Small intestine (tissue), 7 donors: ENCODE measurements around the gene CDH13. TPM values are rescaled to one million over a fixed set of nuclear protein-coding genes. Genes with fewer than 3 reads are reported as not detected.

Source experiments
- DNase-seq, 2 donors: peaks; one replicate each; pipeline versions ENCODE4 v3.0.0 to v3.0.0-alpha.2; 2013
- FAIRE-seq: peaks from 2 replicates; lab custom pipeline; 2012; peaks lifted over from hg19 to GRCh38; lab: Jason Lieb, UNC
- H3K27ac ChIP-seq, 3 donors: one replicate each; pipeline ENCODE4 v1.5.1; 2013; ENCODE audit warnings: low read length in 2 of 3, mild to moderate bottlenecking in 2 of 3, control low read depth in 1 of 3, inconsistent platforms in 1 of 3, low read depth in 1 of 3, moderate library complexity in 1 of 3
- H3K27me3 ChIP-seq, 3 donors: one replicate each; pipeline ENCODE4 v1.6.1; 2013; ENCODE audit warnings: low read length in 3 of 3, inconsistent platforms in 1 of 3; ENCODE audit not compliant: control insufficient read depth in 3 of 3, insufficient read depth in 3 of 3
- H3K36me3 ChIP-seq, 3 donors: one replicate each; pipeline ENCODE4 v1.6.1; 2013; ENCODE audit warnings: low read length in 3 of 3, inconsistent platforms in 1 of 3, low read depth in 1 of 3, mild to moderate bottlenecking in 1 of 3, moderate library complexity in 1 of 3; ENCODE audit not compliant: control insufficient read depth in 3 of 3, insufficient read depth in 2 of 3
- H3K4me1 ChIP-seq, 3 donors: one replicate each; pipeline ENCODE4 v1.6.1; 2013; ENCODE audit warnings: low read length in 2 of 3, inconsistent platforms in 1 of 3, low read depth in 1 of 3, mild to moderate bottlenecking in 1 of 3, moderate library complexity in 1 of 3; ENCODE audit not compliant: control insufficient read depth in 3 of 3, insufficient read depth in 2 of 3
- H3K4me3 ChIP-seq, 3 donors: one replicate each; pipeline ENCODE4 v1.5.1; 2013; ENCODE audit warnings: low read length in 3 of 3, control low read depth in 1 of 3, inconsistent platforms in 1 of 3, low read depth in 1 of 3, mild to moderate bottlenecking in 1 of 3, moderate library complexity in 1 of 3
- H3K9me3 ChIP-seq, 2 donors: one replicate each; pipeline ENCODE4 v1.6.1; 2013; ENCODE audit warnings: low read depth in 1 of 2, low read length in 1 of 2; ENCODE audit not compliant: control insufficient read depth in 2 of 2, insufficient read depth in 1 of 2
- WGBS, 3 donors: extraction: QIAGEN DNeasy Blood & Tissue Kit; methylation state at CpG; one replicate each; pipeline ENCODE4 v1.1.7; 2013; 5-methylcytosine and 5-hydroxymethylcytosine counted together
- polyA plus RNA-seq, 4 donors: library from polyadenylated mRNA; stranded (reverse) in 3 of 4; unstranded in 1 of 4; fragments of 200-250 nt in 3 of 4; fragments of 120-200 nt in 1 of 4; gene quantifications; one replicate each; pipeline versions ENCODE4 v1.2.1 to v1.2.3, GENCODE V29; 2013
- donor health status: healthy with polysubstance abuse.
- donor health status: control.
- donor health status: control.
- donor health status: Bipolar disorder and iron deficiency.
- donor health status: healthy.

CDH13 gene
- polyA plus RNA-seq, 4 donors = 0.27 to 15.0 (median 2.9) TPM; not detected in 1

DNA sequence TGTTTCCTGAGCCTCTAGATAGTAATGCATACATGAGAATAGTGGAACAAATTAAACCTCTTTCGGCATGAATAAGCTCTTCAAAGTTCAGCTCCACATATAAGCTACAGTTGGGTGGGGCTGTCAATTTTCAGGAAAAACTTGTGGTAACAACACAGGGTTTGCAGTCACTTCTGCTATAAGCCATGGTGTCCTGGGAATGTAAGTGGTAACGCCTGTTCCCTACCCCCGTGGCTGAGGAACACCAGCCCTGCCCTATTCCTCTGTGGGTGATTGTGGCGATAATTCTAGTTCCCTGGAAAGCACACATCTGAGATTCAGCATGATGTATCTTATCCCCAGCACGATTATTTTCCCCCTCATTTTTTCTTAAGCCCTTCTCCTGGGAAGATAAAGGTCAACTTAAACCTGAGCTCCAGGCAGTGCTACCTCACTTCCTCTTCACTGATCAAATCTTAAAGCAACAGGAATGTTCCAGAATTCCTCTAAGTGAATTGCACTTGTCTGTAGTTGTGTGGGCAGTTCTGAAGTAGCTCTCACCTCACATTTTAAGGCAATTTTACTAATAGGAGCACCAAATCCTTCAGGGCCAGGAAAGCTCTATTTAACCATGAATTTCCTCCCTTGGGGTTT, 680.3 kb downstream of the CDH13 start:
- no peak for FAIRE-seq
- DNase-seq = no peak

DNA sequence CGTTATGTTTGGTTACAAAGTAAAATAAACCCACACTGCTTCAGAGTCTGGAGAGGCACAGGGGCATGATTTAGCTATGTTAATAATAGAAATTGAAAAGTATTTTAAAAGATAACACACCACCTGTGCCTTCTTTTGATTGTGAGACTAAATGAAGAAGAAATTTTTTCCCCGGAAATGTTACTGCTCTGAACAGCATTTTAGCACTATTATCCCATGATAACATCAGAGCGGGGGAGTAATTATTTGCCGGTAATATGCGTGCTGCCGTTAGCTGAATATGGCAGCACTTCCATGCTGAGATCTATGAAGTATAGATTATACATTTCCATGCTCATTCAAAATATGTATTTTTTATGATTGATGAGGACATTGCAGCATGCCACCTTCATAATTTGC, 680.8 kb downstream of the CDH13 start:
- H3K36me3 ChIP-seq = no peaks in the 10 kb centered on the region
- WGBS, 3 donors = 80 to 88% (median 87%) methylated on average over 6 of the region's 6 CpGs
- H3K9me3 ChIP-seq = no peaks in the 10 kb centered on the region
- no peak overlapping the region for H3K27ac ChIP-seq
- DNase-seq (no peak), FAIRE-seq (no peak)
- no peaks in the 10 kb centered on the region for H3K4me1 ChIP-seq
- peaks cover 0 to 3% (median 0%) of the 10 kb centered on the region in 3 donors for H3K27me3 ChIP-seq
- H3K4me3 ChIP-seq = no peak overlapping the region

More for the DNA sequence above, 680.3 kb downstream of the CDH13 start:
- H3K4me3 ChIP-seq = no peak overlapping the region
- H3K36me3 ChIP-seq = no peaks in the 10 kb centered on the region
- H3K4me1 ChIP-seq = no peaks in the 10 kb centered on the region
- WGBS, 3 donors = 59 to 64% (median 59%) methylated on average over 5 of the region's 5 CpGs
- H3K27ac ChIP-seq = no peak overlapping the region
- no peaks in the 10 kb centered on the region for H3K9me3 ChIP-seq
- peaks cover 0 to 3% (median 0%) of the 10 kb centered on the region in 3 donors for H3K27me3 ChIP-seq

DNA sequence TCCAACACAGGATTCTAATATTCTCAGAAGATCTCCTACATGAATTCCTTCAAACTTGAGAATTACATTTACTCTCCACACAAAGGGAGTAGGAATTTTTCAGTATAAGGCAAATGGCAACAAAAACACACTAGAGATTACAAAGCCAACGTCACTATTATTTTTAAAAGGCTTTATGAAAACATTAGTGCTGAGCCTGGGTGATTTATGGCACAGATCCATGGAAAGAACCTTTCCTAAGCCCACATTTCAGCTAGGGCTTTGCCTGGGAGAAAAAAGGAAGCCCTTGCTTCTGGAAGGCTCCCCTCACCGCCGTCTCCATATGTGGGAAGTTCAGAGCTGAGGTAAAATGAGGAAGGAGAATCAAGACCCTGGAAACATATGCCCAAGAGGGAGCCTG, 681.6 kb downstream of the CDH13 start:
- DNase-seq = no peak

DNA sequence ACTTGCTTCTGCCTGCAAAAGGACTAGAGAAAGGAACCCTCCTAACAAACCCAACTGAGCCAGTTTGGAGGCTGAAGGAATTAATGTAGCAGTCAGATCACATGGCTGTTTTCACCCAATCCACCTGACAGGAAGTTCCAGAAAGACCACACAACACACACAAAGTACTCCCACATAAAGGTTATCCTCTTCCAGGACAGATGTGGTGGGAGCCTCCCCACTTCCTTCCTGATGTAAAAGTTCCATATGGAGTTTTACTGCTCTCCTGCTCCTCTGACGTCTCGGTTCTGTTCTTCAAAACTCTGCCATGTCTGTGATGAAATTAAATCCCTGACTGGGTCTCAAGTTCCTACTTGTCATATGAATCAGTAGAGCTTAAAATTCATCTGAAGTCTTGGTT, 684.0 kb downstream of the CDH13 start:
- 59 to 78% (median 62%) methylated on average over 2 of the region's 2 CpGs for WGBS, 3 donors
- H3K36me3 ChIP-seq = no peaks in the 10 kb centered on the region
- H3K4me3 ChIP-seq = no peak overlapping the region
- no peaks in the 10 kb centered on the region for H3K4me1 ChIP-seq
- no peak for DNase-seq
- no peak overlapping the region for H3K27ac ChIP-seq
- no peak for FAIRE-seq
- no peaks in the 10 kb centered on the region for H3K9me3 ChIP-seq
- H3K27me3 ChIP-seq = peaks cover 0 to 3% (median 0%) of the 10 kb centered on the region in 3 donors

More for the DNA sequence above, 681.6 kb downstream of the CDH13 start:
- 49 to 55% (median 53%) methylated on average over 3 of the region's 3 CpGs for WGBS, 3 donors
- no peaks in the 10 kb centered on the region for H3K9me3 ChIP-seq
- no peak overlapping the region for H3K4me3 ChIP-seq
- no peak overlapping the region for H3K27ac ChIP-seq
- H3K36me3 ChIP-seq = no peaks in the 10 kb centered on the region
- H3K27me3 ChIP-seq = peaks cover 0 to 3% (median 0%) of the 10 kb centered on the region in 3 donors
- FAIRE-seq = no peak
- H3K4me1 ChIP-seq = no peaks in the 10 kb centered on the region

DNA sequence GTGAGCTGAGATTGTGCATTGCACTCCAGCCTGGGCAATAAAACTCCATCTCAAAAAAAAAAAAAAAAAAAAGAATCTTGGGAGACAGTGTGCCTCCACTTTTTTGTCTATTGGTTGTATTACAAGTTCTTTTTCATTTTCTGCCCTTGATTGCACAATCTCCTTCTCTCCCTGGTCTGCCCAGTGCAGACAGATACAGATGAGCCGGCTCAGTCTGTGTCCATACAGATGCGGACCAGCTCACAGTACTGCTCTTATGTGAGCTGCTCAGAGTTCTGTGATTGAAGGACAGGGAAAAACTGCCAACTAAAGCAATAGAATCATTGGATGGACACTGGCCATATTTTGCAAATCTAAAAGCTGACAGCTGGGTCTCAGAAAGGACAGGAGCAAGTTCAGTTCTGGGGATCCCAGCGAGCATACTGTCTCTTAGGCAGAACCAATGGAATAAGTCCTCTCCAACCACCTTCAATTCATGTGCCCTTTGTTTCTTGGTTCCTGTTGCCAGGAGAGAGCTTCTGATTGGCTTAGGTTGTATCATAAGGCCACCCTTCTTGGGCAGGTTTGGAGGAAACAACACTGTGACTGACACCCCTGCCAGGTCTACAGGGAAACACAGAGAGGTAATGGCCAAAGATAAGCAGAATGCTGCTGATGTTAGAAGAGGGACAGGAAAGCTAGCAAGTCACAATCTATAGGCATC, 685.4 kb downstream of the CDH13 start:
- Histone ChIP-seq H3K4me3 (no peak overlapping the region), H3K27ac (no peak overlapping the region), H3K9me3 (no peaks in the 10 kb centered on the region), H3K4me1 (no peaks in the 10 kb centered on the region), H3K27me3 (no peaks in the 10 kb centered on the region), H3K36me3 (no peaks in the 10 kb centered on the region)
- DNase-seq = no peak
- FAIRE-seq = no peak
- 73 to 90% (median 74%) methylated on average over 3 of the region's 3 CpGs for WGBS, 3 donors

DNA sequence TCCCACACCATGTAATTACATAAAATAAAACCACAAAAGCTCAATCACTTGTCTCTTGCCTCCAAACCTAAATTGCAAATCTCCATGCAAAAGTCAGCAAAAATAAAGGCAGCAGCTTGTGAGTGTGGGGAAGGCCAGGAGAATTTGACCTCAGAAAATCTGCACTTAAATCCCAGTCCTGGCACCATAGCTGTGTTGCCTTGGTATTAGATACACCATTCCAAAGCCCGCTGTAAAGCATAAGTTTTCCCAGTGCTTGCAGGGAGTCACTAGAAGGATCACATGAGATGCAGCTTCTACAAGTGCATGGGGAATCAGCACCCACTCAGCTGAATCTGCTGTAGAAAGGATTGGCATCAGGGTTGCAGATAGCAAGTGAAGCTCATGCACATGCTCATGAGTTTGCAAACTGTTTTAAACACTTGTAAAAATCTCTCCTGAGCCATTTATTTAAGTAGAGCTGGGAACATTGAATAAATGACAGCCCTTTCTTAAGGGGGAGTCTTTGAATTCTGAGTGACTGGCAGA, 686.0 kb downstream of the CDH13 start:
- H3K27me3 ChIP-seq = no peaks in the 10 kb centered on the region
- FAIRE-seq (no peak), DNase-seq (no peak)
- H3K36me3 ChIP-seq = no peaks in the 10 kb centered on the region
- no peak overlapping the region for H3K4me3 ChIP-seq
- H3K27ac ChIP-seq = no peak overlapping the region
- 72 to 75% (median 73%) methylated on average over 1 of the region's 1 CpG for WGBS, 3 donors
- no peaks in the 10 kb centered on the region for H3K4me1 ChIP-seq
- no peaks in the 10 kb centered on the region for H3K9me3 ChIP-seq

DNA sequence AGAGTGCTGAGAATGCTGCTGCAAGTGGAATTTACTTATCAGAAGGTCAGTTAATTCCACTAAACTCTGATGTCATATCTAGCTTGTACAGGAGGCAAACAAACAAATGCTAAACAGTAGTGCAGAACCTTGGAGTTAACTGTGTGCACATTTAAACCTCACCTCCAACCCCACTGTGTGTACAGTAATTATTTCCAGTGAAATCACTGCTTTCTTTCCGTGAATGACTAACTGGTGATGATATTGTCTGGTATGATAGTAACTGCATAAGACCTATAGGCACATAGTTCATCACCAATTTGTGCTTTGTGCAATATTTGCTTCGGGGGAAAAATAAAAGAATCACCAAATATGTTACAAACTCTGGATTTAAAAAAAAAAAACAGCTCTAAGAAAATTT, 688.5 kb downstream of the CDH13 start:
- Histone ChIP-seq H3K4me1 (no peaks in the 10 kb centered on the region), H3K4me3 (no peak overlapping the region), H3K27me3 (no peaks in the 10 kb centered on the region), H3K27ac (no peak overlapping the region), H3K36me3 (no peaks in the 10 kb centered on the region), H3K9me3 (no peaks in the 10 kb centered on the region)
- no peak for DNase-seq
- FAIRE-seq = no peak
- WGBS, 3 donors = 69 to 87% (median 77%) methylated on average over 2 of the region's 2 CpGs

DNA sequence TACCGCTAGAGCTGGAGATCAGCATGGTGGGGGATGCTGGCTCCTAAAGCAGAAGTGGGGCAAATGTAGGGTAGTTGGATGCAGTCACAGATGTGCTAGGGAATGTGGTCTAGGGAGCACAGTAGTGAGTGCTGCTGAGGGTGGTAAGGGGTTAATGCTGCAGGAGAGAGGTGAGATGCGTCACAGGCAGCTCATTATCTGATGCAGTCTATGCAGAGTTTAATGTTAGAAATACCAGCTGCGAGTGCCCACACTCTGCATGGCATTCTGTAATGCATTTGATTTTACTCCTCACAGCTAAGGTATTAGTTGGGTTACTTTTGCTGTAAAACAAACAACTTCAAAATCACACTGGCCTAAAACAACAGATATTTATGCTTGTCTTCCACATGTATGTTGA, 689.7 kb downstream of the CDH13 start:
- no peaks in the 10 kb centered on the region for H3K36me3 ChIP-seq
- H3K4me1 ChIP-seq = no peaks in the 10 kb centered on the region
- DNase-seq (no peak), FAIRE-seq (no peak)
- WGBS, 3 donors = 50 to 68% (median 67%) methylated on average over 3 of the region's 3 CpGs
- no peaks in the 10 kb centered on the region for H3K27me3 ChIP-seq
- no peak overlapping the region for H3K27ac ChIP-seq
- no peaks in the 10 kb centered on the region for H3K9me3 ChIP-seq
- no peak overlapping the region for H3K4me3 ChIP-seq
